Loucy (cell line): ENCODE data around the gene LSM7.

ENCODE experiments used
- CTCF ChIP-seq: fragments of 200-600 bp; sonication (generic); conservative IDR thresholded peaks from 2 replicates; pipeline ENCODE4 v1.5.1; 2014; ENCODE audit warnings: mild to moderate bottlenecking, antibody characterized with exemption, low read length
- EZH2phosphoT487 ChIP-seq: fragments of 200-600 bp; IDR thresholded peaks from 2 replicates; pipeline ENCODE4 v1.6.1; 2018; ENCODE audit warnings: antibody characterized with exemption, mild to moderate bottlenecking, moderate library complexity, borderline replicate concordance

- TF ChIP-seq CTCF (no peak), EZH2phosphoT487 (no peak)
These were observed 33.1 kb upstream of the LSM7 start for GRCh38 chr19:2361246-2362045.
